HEK293 (cell line): ENCODE results near the gene JADE3.
A peak's percentile ranks its signal among the peaks of the same experiment; 100 is the strongest.

Experiments
- FEZF1 ChIP-seq: fragments of 450-650 bp; formaldehyde crosslinking; IDR thresholded peaks from 2 replicates; pipeline ENCODE4 v1.5.1; 2016; ENCODE audit warnings: missing biosample characterization, missing genetic modification characterization
- GLI4 ChIP-seq: fragments of 450-650 bp; formaldehyde crosslinking; IDR thresholded peaks from 2 replicates; pipeline ENCODE4 v1.5.1; 2016; ENCODE audit warnings: missing biosample characterization, missing genetic modification characterization
- HOXD13 ChIP-seq: sonication (generic); formaldehyde crosslinking; IDR thresholded peaks from 2 replicates; pipeline ENCODE4 v1.8.0; 2022; ENCODE audit warnings: missing genetic modification reagents, borderline replicate concordance
- IKZF3 ChIP-seq: fragments of 450-650 bp; IDR thresholded peaks from 2 replicates; pipeline ENCODE4 v1.5.0; 2018; ENCODE audit warnings: missing biosample characterization, mild to moderate bottlenecking, missing genetic modification characterization, moderate library complexity
- PATZ1 ChIP-seq: fragments of 450-650 bp; formaldehyde crosslinking; IDR thresholded peaks from 2 replicates; pipeline ENCODE4 v1.5.1; 2016; ENCODE audit warnings: missing biosample characterization, missing genetic modification characterization
- SP3 ChIP-seq: fragments of 450-650 bp; formaldehyde crosslinking; IDR thresholded peaks from 2 replicates; pipeline ENCODE4 v1.5.1; 2016; ENCODE audit warnings: missing biosample characterization, missing genetic modification characterization
- ZBTB44 ChIP-seq: fragments of 450-650 bp; IDR thresholded peaks from 2 replicates; pipeline ENCODE4 v1.5.1; 2018; ENCODE audit warnings: missing biosample characterization, mild to moderate bottlenecking, missing genetic modification characterization
- ZFHX2 ChIP-seq: fragments of 450-650 bp; formaldehyde crosslinking; conservative IDR thresholded peaks from 2 replicates; pipeline ENCODE4 v1.5.1; 2016; ENCODE audit warnings: missing biosample characterization, missing genetic modification characterization
- ZNF112 ChIP-seq: fragments of 450-650 bp; formaldehyde crosslinking; IDR thresholded peaks from 2 replicates; pipeline ENCODE4 v1.5.0; 2017; ENCODE audit warnings: missing biosample characterization, missing genetic modification characterization
- ZNF169 ChIP-seq: fragments of 450-650 bp; formaldehyde crosslinking; IDR thresholded peaks from 2 replicates; pipeline ENCODE4 v1.5.1; 2016; ENCODE audit warnings: missing biosample characterization, missing genetic modification characterization
- ZNF184 ChIP-seq: fragments of 450-650 bp; IDR thresholded peaks from 2 replicates; pipeline ENCODE4 v1.5.1; 2018; ENCODE audit warnings: missing biosample characterization, mild to moderate bottlenecking, missing genetic modification characterization
- ZNF211 ChIP-seq: fragments of 450-650 bp; formaldehyde crosslinking; IDR thresholded peaks from 2 replicates; pipeline ENCODE4 v1.5.1; 2016; ENCODE audit warnings: low read depth, missing biosample characterization, missing genetic modification characterization
- ZNF214 ChIP-seq: fragments of 450-650 bp; formaldehyde crosslinking; IDR thresholded peaks from 2 replicates; pipeline ENCODE4 v1.5.1; 2017; ENCODE audit warnings: missing biosample characterization, mild to moderate bottlenecking, missing genetic modification characterization, borderline replicate concordance
- ZNF341 ChIP-seq: fragments of 450-650 bp; formaldehyde crosslinking; IDR thresholded peaks from 2 replicates; pipeline ENCODE4; 2016; ENCODE audit warnings: low read depth, missing biosample characterization, missing genetic modification characterization
- ZNF423 ChIP-seq: fragments of 450-650 bp; formaldehyde crosslinking; IDR thresholded peaks from 2 replicates; pipeline ENCODE4 v1.5.1; 2016; ENCODE audit warnings: missing biosample characterization, missing genetic modification characterization
- ZNF544 ChIP-seq: fragments of 450-650 bp; formaldehyde crosslinking; IDR thresholded peaks from 2 replicates; pipeline ENCODE4 v1.5.0; 2017; ENCODE audit warnings: missing biosample characterization, missing genetic modification characterization
- ZNF585B ChIP-seq: fragments of 450-650 bp; formaldehyde crosslinking; IDR thresholded peaks from 2 replicates; pipeline ENCODE4 v1.5.1; 2016; ENCODE audit warnings: missing biosample characterization, missing genetic modification characterization
- ZSCAN16 ChIP-seq: fragments of 450-650 bp; formaldehyde crosslinking; IDR thresholded peaks from 2 replicates; pipeline ENCODE4 v1.5.1; 2016; ENCODE audit warnings: missing biosample characterization, missing genetic modification characterization
- ZSCAN30 ChIP-seq: fragments of 450-650 bp; IDR thresholded peaks from 2 replicates; pipeline ENCODE4 v1.5.1; 2018; ENCODE audit warnings: missing biosample characterization, mild to moderate bottlenecking, missing genetic modification characterization, moderate library complexity
- TF ChIP-seq, protein P1 (sequence below): fragments of 450-650 bp; formaldehyde crosslinking; IDR thresholded peaks from 2 replicates; pipeline ENCODE4 v1.5.0; 2017; ENCODE audit warnings: missing biosample characterization, missing genetic modification characterization, borderline replicate concordance
- TF ChIP-seq, protein P2 (sequence below): fragments of 450-650 bp; formaldehyde crosslinking; IDR thresholded peaks from 2 replicates; pipeline ENCODE4 v1.5.1; 2016; ENCODE audit warnings: missing biosample characterization, missing genetic modification characterization, borderline replicate concordance
- TF ChIP-seq, protein P3 (sequence below): fragments of 450-650 bp; formaldehyde crosslinking; IDR thresholded peaks from 2 replicates; pipeline ENCODE4 v1.5.1; 2017; ENCODE audit warnings: missing biosample characterization, mild to moderate bottlenecking, missing genetic modification characterization, moderate library complexity
- TF ChIP-seq, protein P4 (sequence below): fragments of 450-650 bp; formaldehyde crosslinking; IDR thresholded peaks from 2 replicates; pipeline ENCODE4 v1.5.1; 2017; ENCODE audit warnings: missing biosample characterization, missing genetic modification characterization
- TF ChIP-seq, protein P5 (sequence below): fragments of 450-650 bp; formaldehyde crosslinking; IDR thresholded peaks from 2 replicates; pipeline ENCODE4 v1.5.1; 2016; ENCODE audit warnings: missing biosample characterization, missing genetic modification characterization

Gene JADE3

DNA sequence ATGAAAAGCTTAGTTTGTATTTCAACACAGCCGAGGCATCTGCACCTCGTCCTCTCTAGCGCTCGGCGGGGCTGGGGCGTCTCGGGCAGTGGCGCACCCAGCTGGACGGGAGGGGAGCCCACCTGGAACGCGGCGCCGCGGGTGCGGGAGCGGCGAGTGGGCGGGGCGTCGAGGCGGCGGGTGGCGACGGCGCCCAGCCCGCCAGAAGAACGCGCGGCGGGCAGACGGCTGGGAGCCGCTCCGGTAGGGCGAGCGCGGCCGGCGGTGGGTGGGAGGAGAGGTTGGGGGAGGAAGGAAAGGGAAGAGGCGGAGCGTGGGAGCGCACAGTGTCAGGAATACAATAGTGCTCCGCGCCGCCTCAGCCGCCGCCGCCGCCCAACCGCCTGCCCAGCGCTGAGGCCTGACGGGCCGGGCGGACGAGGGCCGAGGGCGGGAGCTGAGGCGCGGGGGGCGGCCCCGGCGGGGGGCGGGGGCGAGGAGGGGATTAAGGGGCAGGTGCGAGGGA lies at the start of gene JADE3 (continued):
- TF ChIP-seq, protein P1, sequence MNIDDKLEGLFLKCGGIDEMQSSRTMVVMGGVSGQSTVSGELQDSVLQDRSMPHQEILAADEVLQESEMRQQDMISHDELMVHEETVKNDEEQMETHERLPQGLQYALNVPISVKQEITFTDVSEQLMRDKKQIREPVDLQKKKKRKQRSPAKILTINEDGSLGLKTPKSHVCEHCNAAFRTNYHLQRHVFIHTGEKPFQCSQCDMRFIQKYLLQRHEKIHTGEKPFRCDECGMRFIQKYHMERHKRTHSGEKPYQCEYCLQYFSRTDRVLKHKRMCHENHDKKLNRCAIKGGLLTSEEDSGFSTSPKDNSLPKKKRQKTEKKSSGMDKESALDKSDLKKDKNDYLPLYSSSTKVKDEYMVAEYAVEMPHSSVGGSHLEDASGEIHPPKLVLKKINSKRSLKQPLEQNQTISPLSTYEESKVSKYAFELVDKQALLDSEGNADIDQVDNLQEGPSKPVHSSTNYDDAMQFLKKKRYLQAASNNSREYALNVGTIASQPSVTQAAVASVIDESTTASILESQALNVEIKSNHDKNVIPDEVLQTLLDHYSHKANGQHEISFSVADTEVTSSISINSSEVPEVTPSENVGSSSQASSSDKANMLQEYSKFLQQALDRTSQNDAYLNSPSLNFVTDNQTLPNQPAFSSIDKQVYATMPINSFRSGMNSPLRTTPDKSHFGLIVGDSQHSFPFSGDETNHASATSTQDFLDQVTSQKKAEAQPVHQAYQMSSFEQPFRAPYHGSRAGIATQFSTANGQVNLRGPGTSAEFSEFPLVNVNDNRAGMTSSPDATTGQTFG (tag by site-specific recombination), result no peak
- TF ChIP-seq ZNF112 (tag by site-specific recombination) (no peak), ZSCAN16 (no peak), ZNF423 (tag by site-specific recombination) (peak; percentile 63), SP3 (peak; percentile 36), HOXD13 (no peak), ZNF184 (no peak), GLI4 (tag by site-specific recombination) (no peak), ZFHX2 (tag by site-specific recombination) (peak; percentile 91), ZNF544 (tag by site-specific recombination) (no peak), ZNF585B (tag by site-specific recombination) (no peak), ZNF169 (no peak), ZNF341 (no peak), ZNF214 (tag by site-specific recombination) (no peak), ZNF211 (tag by site-specific recombination) (no peak), PATZ1 (tag by site-specific recombination) (peak; percentile 28; the same call in 1 of the 2 replicates), FEZF1 (tag by site-specific recombination) (no peak), ZSCAN30 (tag by site-specific recombination) (peak; percentile 52; the same call in 1 of the 2 replicates), ZBTB44 (tag by site-specific recombination) (no peak), IKZF3 (tag by site-specific recombination) (peak; percentile 96)
- TF ChIP-seq, protein P2, sequence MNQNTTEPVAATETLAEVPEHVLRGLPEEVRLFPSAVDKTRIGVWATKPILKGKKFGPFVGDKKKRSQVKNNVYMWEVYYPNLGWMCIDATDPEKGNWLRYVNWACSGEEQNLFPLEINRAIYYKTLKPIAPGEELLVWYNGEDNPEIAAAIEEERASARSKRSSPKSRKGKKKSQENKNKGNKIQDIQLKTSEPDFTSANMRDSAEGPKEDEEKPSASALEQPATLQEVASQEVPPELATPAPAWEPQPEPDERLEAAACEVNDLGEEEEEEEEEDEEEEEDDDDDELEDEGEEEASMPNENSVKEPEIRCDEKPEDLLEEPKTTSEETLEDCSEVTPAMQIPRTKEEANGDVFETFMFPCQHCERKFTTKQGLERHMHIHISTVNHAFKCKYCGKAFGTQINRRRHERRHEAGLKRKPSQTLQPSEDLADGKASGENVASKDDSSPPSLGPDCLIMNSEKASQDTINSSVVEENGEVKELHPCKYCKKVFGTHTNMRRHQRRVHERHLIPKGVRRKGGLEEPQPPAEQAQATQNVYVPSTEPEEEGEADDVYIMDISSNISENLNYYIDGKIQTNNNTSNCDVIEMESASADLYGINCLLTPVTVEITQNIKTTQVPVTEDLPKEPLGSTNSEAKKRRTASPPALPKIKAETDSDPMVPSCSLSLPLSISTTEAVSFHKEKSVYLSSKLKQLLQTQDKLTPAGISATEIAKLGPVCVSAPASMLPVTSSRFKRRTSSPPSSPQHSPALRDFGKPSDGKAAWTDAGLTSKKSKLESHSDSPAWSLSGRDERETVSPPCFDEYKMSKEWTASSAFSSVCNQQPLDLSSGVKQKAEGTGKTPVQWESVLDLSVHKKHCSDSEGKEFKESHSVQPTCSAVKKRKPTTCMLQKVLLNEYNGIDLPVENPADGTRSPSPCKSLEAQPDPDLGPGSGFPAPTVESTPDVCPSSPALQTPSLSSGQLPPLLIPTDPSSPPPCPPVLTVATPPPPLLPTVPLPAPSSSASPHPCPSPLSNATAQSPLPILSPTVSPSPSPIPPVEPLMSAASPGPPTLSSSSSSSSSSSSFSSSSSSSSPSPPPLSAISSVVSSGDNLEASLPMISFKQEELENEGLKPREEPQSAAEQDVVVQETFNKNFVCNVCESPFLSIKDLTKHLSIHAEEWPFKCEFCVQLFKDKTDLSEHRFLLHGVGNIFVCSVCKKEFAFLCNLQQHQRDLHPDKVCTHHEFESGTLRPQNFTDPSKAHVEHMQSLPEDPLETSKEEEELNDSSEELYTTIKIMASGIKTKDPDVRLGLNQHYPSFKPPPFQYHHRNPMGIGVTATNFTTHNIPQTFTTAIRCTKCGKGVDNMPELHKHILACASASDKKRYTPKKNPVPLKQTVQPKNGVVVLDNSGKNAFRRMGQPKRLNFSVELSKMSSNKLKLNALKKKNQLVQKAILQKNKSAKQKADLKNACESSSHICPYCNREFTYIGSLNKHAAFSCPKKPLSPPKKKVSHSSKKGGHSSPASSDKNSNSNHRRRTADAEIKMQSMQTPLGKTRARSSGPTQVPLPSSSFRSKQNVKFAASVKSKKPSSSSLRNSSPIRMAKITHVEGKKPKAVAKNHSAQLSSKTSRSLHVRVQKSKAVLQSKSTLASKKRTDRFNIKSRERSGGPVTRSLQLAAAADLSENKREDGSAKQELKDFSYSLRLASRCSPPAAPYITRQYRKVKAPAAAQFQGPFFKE (tag by site-specific recombination), result no peak
- TF ChIP-seq, protein P3, sequence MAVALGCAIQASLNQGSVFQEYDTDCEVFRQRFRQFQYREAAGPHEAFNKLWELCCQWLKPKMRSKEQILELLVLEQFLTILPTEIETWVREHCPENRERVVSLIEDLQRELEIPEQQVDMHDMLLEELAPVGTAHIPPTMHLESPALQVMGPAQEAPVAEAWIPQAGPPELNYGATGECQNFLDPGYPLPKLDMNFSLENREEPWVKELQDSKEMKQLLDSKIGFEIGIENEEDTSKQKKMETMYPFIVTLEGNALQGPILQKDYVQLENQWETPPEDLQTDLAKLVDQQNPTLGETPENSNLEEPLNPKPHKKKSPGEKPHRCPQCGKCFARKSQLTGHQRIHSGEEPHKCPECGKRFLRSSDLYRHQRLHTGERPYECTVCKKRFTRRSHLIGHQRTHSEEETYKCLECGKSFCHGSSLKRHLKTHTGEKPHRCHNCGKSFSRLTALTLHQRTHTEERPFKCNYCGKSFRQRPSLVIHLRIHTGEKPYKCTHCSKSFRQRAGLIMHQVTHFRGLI (tag by site-specific recombination), result peak; percentile 92
- TF ChIP-seq, protein P4, sequence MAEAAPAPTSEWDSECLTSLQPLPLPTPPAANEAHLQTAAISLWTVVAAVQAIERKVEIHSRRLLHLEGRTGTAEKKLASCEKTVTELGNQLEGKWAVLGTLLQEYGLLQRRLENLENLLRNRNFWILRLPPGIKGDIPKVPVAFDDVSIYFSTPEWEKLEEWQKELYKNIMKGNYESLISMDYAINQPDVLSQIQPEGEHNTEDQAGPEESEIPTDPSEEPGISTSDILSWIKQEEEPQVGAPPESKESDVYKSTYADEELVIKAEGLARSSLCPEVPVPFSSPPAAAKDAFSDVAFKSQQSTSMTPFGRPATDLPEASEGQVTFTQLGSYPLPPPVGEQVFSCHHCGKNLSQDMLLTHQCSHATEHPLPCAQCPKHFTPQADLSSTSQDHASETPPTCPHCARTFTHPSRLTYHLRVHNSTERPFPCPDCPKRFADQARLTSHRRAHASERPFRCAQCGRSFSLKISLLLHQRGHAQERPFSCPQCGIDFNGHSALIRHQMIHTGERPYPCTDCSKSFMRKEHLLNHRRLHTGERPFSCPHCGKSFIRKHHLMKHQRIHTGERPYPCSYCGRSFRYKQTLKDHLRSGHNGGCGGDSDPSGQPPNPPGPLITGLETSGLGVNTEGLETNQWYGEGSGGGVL (tag by site-specific recombination), result peak; percentile 65
- TF ChIP-seq, protein P5, sequence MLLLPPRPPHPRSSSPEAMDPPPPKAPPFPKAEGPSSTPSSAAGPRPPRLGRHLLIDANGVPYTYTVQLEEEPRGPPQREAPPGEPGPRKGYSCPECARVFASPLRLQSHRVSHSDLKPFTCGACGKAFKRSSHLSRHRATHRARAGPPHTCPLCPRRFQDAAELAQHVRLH (tag by site-specific recombination), result no peak
